ENCODE data around the gene GIGYF2. TPM values are rescaled to one million over a fixed set of nuclear protein-coding genes. Genes with fewer than 3 reads are reported as not detected.

Gene GIGYF2
- total and polyA plus RNA-seq, 8 donors = 7.1 to 158 (median 75.0) TPM

- 87 to 91% (median 88%) methylated on average over 3 of the region's 3 CpGs for WGBS, 5 donors
- TF ChIP-seq POLR2AphosphoS5 (IDR thresholded peaks at IDR 0.05) (no peak), EP300 (IDR thresholded peaks at IDR 0.05) (no peak), POLR2A (IDR thresholded peaks at IDR 0.05) (no peak), CTCF (IDR thresholded peaks at IDR 0.05) (no peak)
- Histone ChIP-seq H3K4me3 (no peak overlapping the region), H3K27ac (no peak overlapping the region), H3K4me1 (peaks cover 0 to 9% (median 4%) of the 10 kb centered on the region in 4 donors), H3K27me3 (no peaks in the 10 kb centered on the region), H3K9me3 (no peaks in the 10 kb centered on the region), H3K36me3 (peaks cover 41 to 93% (median 82%) of the 10 kb centered on the region in 4 donors)
- DNase-seq = no peak
- intact Hi-C loops (cut with DNase I; ENCODE audit: low total_unique reads) = no loop called here
These were observed 134.4 kb downstream of the GIGYF2 start for GRCh38 chr2:232831496-232831895.

GRCh38 chr2:232833830-232834229 lies 136.7 kb downstream of the GIGYF2 start:
- H3K27me3 ChIP-seq = no peaks in the 10 kb centered on the region
- 95 to 100% (median 100%) methylated on average over 1 of the region's 1 CpG for WGBS, 5 donors
- TF ChIP-seq EP300 (IDR thresholded peaks at IDR 0.05) (no peak), CTCF (IDR thresholded peaks at IDR 0.05) (no peak), POLR2A (IDR thresholded peaks at IDR 0.05) (no peak), POLR2AphosphoS5 (IDR thresholded peaks at IDR 0.05) (no peak)
- no peaks in the 10 kb centered on the region for H3K9me3 ChIP-seq
- H3K4me1 ChIP-seq = peaks cover 7 to 32% (median 20%) of the 10 kb centered on the region in 4 donors
- peak in 1 of 2 donors; percentile 9 for DNase-seq
- intact Hi-C loops (cut with DNase I; ENCODE audit: low total_unique reads) = no loop called here
- no peak overlapping the region for H3K27ac ChIP-seq
- H3K4me3 ChIP-seq = no peak overlapping the region
- H3K36me3 ChIP-seq = peaks cover 45 to 91% (median 86%) of the 10 kb centered on the region in 4 donors

GRCh38 chr2:232835687-232836208 lies 138.6 kb downstream of the GIGYF2 start:
- DNase-seq = peak in 1 of 2 donors; percentile 7
- H3K27ac ChIP-seq = peak overlapping the region in 1 of 5 donors; percentile 18
- no peak overlapping the region for H3K4me3 ChIP-seq
- peaks cover 7 to 49% (median 28%) of the 10 kb centered on the region in 4 donors for H3K4me1 ChIP-seq
- intact Hi-C loops (cut with DNase I; ENCODE audit: low total_unique reads) = no loop called here
- no peaks in the 10 kb centered on the region for H3K9me3 ChIP-seq
- TF ChIP-seq CTCF (IDR thresholded peaks at IDR 0.05) = no peak
- TF ChIP-seq POLR2A (IDR thresholded peaks at IDR 0.05) = no peak
- no peak for TF ChIP-seq EP300 (IDR thresholded peaks at IDR 0.05)
- no peak for TF ChIP-seq POLR2AphosphoS5 (IDR thresholded peaks at IDR 0.05)
- H3K36me3 ChIP-seq = peaks cover 44 to 89% (median 85%) of the 10 kb centered on the region in 4 donors
- H3K27me3 ChIP-seq = no peaks in the 10 kb centered on the region
- 37 to 55% (median 44%) methylated on average over 14 of the region's 14 CpGs for WGBS, 5 donors

- WGBS, 5 donors = 86 to 96% (median 93%) methylated on average over 3 to 4 of the region's 4 CpGs
- no peak for TF ChIP-seq EP300 (IDR thresholded peaks at IDR 0.05)
- Histone ChIP-seq H3K9me3 (no peaks in the 10 kb centered on the region), H3K36me3 (peaks cover 41 to 89% (median 85%) of the 10 kb centered on the region in 4 donors), H3K4me1 (peaks cover 7 to 49% (median 28%) of the 10 kb centered on the region in 4 donors), H3K27ac (no peak overlapping the region), H3K27me3 (no peaks in the 10 kb centered on the region), H3K4me3 (no peak overlapping the region)
- no peak for DNase-seq
- intact Hi-C loops (cut with DNase I; ENCODE audit: low total_unique reads) = no loop called here
These were observed 139.8 kb downstream of the GIGYF2 start for GRCh38 chr2:232836934-232837333.

- WGBS, 5 donors = 48 to 73% (median 65%) methylated on average over 2 of the region's 2 CpGs
- H3K36me3 ChIP-seq = peaks cover 35 to 86% (median 84%) of the 10 kb centered on the region in 4 donors
- peak in 1 of 2 donors; percentile 48 for DNase-seq
These were observed 141.3 kb downstream of the GIGYF2 start for GRCh38 chr2:232838406-232838874.

More at GRCh38 chr2:232838406-232838874, 141.3 kb downstream of the GIGYF2 start:
- Histone ChIP-seq H3K4me1 (peaks cover 7 to 49% (median 28%) of the 10 kb centered on the region in 4 donors), H3K4me3 (no peak overlapping the region), H3K27ac (peak overlapping the region in 2 of 5 donors; percentile 43 to 66), H3K27me3 (no peaks in the 10 kb centered on the region), H3K9me3 (no peaks in the 10 kb centered on the region)
- TF ChIP-seq EP300 (IDR thresholded peaks at IDR 0.05) = no peak
- TF ChIP-seq POLR2AphosphoS5 (IDR thresholded peaks at IDR 0.05) = no peak
- TF ChIP-seq CTCF (IDR thresholded peaks at IDR 0.05) = no peak
- no peak for TF ChIP-seq POLR2A (IDR thresholded peaks at IDR 0.05)
- intact Hi-C loops (cut with DNase I; ENCODE audit: low total_unique reads) = no loop called here
